Endothelial cell (in vitro differentiated cells): ENCODE data around the gene MTPN. TPM values are rescaled to one million over a fixed set of nuclear protein-coding genes. Genes with fewer than 3 reads are reported as not detected.

ENCODE experiments used
- DNase-seq: peaks from one replicate; pipeline ENCODE4 v3.0.0; 2021; ENCODE audit warnings: low spot score
- H3K27ac Mint-ChIP-seq: one replicate; pipeline ENCODE4 v1.8.0; 2021; ENCODE audit warnings: mixed read lengths, inconsistent platforms; ENCODE audit not compliant: unreplicated experiment
- H3K27me3 Mint-ChIP-seq: one replicate; pipeline ENCODE4 v1.8.0; 2021; ENCODE audit warnings: mild to moderate bottlenecking, moderate library complexity, mixed read lengths, inconsistent platforms; ENCODE audit not compliant: unreplicated experiment
- H3K36me3 Mint-ChIP-seq: one replicate; pipeline ENCODE4 v1.8.0; 2021; ENCODE audit warnings: mild to moderate bottlenecking, low read depth, mixed read lengths, inconsistent platforms; ENCODE audit not compliant: unreplicated experiment
- H3K4me1 Mint-ChIP-seq: one replicate; pipeline ENCODE4 v1.8.0; 2021; ENCODE audit warnings: mild to moderate bottlenecking, mixed read lengths, inconsistent platforms; ENCODE audit not compliant: unreplicated experiment
- H3K4me3 Mint-ChIP-seq: one replicate; pipeline ENCODE4 v1.8.0; 2021; ENCODE audit warnings: mild to moderate bottlenecking, mixed read lengths, inconsistent platforms; ENCODE audit not compliant: unreplicated experiment
- H3K9me3 Mint-ChIP-seq: one replicate; pipeline ENCODE4 v1.8.0; 2021; ENCODE audit warnings: mixed read lengths, inconsistent platforms; ENCODE audit not compliant: unreplicated experiment
- total RNA-seq: library from RNA; stranded (reverse); fragmentation: NEBNext Ultra II Directional; extraction: Animal tissue kit (Norgen Biotek cat#: 25700); gene quantifications from one replicate; pipeline ENCODE4 v1.2.1, GENCODE V29; 2021; ENCODE audit not compliant: unreplicated experiment
- TF ChIP-seq, protein P1 (sequence below): fragments of 200-600 bp; sonication (generic); IDR thresholded peaks from one replicate; pipeline ENCODE4 v1.5.0; 2021; ENCODE audit warnings: antibody characterized with exemption; ENCODE audit not compliant: unreplicated experiment

The MTPN gene
- total RNA-seq, 1 donor from 2014 or later, result 183 TPM

- Mint-ChIP-seq H3K27me3 (peaks cover 1% of the 10 kb centered on the region), H3K4me1 (no peaks in the 10 kb centered on the region), H3K4me3 (no peak overlapping the region), H3K36me3 (no peaks in the 10 kb centered on the region), H3K27ac (no peak overlapping the region), H3K9me3 (no peaks in the 10 kb centered on the region)
- DNase-seq, result no peak
- TF ChIP-seq, protein P1, sequence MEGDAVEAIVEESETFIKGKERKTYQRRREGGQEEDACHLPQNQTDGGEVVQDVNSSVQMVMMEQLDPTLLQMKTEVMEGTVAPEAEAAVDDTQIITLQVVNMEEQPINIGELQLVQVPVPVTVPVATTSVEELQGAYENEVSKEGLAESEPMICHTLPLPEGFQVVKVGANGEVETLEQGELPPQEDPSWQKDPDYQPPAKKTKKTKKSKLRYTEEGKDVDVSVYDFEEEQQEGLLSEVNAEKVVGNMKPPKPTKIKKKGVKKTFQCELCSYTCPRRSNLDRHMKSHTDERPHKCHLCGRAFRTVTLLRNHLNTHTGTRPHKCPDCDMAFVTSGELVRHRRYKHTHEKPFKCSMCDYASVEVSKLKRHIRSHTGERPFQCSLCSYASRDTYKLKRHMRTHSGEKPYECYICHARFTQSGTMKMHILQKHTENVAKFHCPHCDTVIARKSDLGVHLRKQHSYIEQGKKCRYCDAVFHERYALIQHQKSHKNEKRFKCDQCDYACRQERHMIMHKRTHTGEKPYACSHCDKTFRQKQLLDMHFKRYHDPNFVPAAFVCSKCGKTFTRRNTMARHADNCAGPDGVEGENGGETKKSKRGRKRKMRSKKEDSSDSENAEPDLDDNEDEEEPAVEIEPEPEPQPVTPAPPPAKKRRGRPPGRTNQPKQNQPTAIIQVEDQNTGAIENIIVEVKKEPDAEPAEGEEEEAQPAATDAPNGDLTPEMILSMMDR, result no peak
Observed at GRCh38 chr7:136006208-136006607, 29.0 kb upstream of the MTPN start.

DNA sequence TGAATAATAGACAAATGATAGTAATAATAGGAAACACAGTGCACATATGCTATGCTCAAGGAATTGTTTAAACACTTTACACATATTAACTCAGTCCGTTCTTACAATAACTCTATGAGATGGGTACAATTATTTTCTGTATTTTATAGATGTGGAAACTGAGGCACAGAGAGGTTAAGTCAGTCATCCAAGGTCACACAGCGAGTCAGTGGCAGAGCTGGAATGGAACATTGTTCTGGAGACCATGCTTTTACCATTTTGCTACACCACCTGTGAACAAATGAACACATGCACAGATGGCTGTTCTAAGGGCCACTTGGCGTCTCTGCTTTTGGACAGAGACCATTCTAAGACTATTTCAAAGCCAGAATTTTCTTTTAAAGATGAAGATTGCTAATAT lies 26.9 kb upstream of the MTPN start:
- Mint-ChIP-seq H3K4me1 (no peaks in the 10 kb centered on the region), H3K27me3 (peaks cover 1% of the 10 kb centered on the region), H3K27ac (no peak overlapping the region), H3K36me3 (no peaks in the 10 kb centered on the region), H3K4me3 (no peak overlapping the region), H3K9me3 (no peaks in the 10 kb centered on the region)
- no peak for DNase-seq
- TF ChIP-seq, protein P1, result no peak

GRCh38 chr7:136002802-136003201 lies 25.6 kb upstream of the MTPN start:
- no peak overlapping the region for H3K4me3 Mint-ChIP-seq
- H3K4me1 Mint-ChIP-seq, result no peaks in the 10 kb centered on the region
- H3K36me3 Mint-ChIP-seq, result no peaks in the 10 kb centered on the region
- TF ChIP-seq, protein P1, result no peak
- DNase-seq, result no peak
- peaks cover 1% of the 10 kb centered on the region for H3K27me3 Mint-ChIP-seq
- H3K27ac Mint-ChIP-seq, result no peak overlapping the region
- no peaks in the 10 kb centered on the region for H3K9me3 Mint-ChIP-seq

GRCh38 chr7:136000288-136000913 lies 23.2 kb upstream of the MTPN start:
- Mint-ChIP-seq H3K27me3 (peaks cover 1% of the 10 kb centered on the region), H3K36me3 (no peaks in the 10 kb centered on the region), H3K9me3 (no peaks in the 10 kb centered on the region), H3K4me1 (no peaks in the 10 kb centered on the region), H3K27ac (no peak overlapping the region), H3K4me3 (no peak overlapping the region)
- TF ChIP-seq, protein P1, result no peak
- DNase-seq, result no peak

GRCh38 chr7:135998081-135998480 lies 20.9 kb upstream of the MTPN start:
- H3K9me3 Mint-ChIP-seq, result no peaks in the 10 kb centered on the region
- DNase-seq, result no peak
- H3K27ac Mint-ChIP-seq, result no peak overlapping the region
- H3K4me1 Mint-ChIP-seq, result no peaks in the 10 kb centered on the region
- H3K4me3 Mint-ChIP-seq, result no peak overlapping the region
- H3K27me3 Mint-ChIP-seq, result no peaks in the 10 kb centered on the region
- TF ChIP-seq, protein P1, result no peak
- no peaks in the 10 kb centered on the region for H3K36me3 Mint-ChIP-seq
